K562 (cell line): ENCODE results near the gene TMEM59. TPM values are rescaled to one million over a fixed set of nuclear protein-coding genes. Genes with fewer than 3 reads are reported as not detected.

Source experiments
- ATF7 ChIP-seq: fragments of 450-650 bp; IDR thresholded peaks from 2 replicates; pipeline ENCODE4 v1.7.1; 2014; ENCODE audit warnings: mild to moderate bottlenecking, moderate library complexity
- BRCA1 ChIP-seq, 2 experiments: fragments of 450-650 bp in 1 of 2; sonication (generic) in 1 of 2; formaldehyde crosslinking in 1 of 2; IDR thresholded peaks; 2 replicates each; pipeline versions ENCODE4 v1.5.0 to v1.6.1; 2017 to 2020; ENCODE audit warnings: mild to moderate bottlenecking in 1 of 2, missing genetic modification reagents in 1 of 2
- CCAR2 ChIP-seq: fragments of 200-400 bp; formaldehyde crosslinking; IDR thresholded peaks from 2 replicates; pipeline ENCODE4 v1.6.1; 2017; ENCODE audit warnings: mild to moderate bottlenecking, low read depth, low read length
- ETS2 ChIP-seq: IDR thresholded peaks from 2 replicates; pipeline ENCODE4 v1.6.1; 2016; ENCODE audit warnings: borderline replicate concordance, missing genetic modification characterization, mild to moderate bottlenecking, moderate library complexity, missing compliant biosample characterization; ENCODE audit not compliant: poor library complexity, severe bottlenecking
- HDAC3 ChIP-seq: fragments of 450-650 bp; IDR thresholded peaks from 2 replicates; pipeline ENCODE4 v1.6.1; 2018; ENCODE audit warnings: borderline replicate concordance, mild to moderate bottlenecking, moderate library complexity; ENCODE audit not compliant: partially characterized antibody
- HOXB6 ChIP-seq: fragments of 250-450 bp; sonication (Bioruptor Pico); IDR thresholded peaks from 2 replicates; pipeline ENCODE4 v1.5.1; 2022; ENCODE audit warnings: mild to moderate bottlenecking, borderline replicate concordance
- MECOM ChIP-seq: fragments of 250-450 bp; sonication (Bioruptor Pico); IDR thresholded peaks from 2 replicates; pipeline ENCODE4 v1.8.0; 2022; ENCODE audit warnings: inconsistent platforms
- MED1 ChIP-seq: sonication (generic); formaldehyde crosslinking; IDR thresholded peaks from 2 replicates; pipeline ENCODE4 v1.8.1; 2023; ENCODE audit warnings: missing genetic modification reagents, borderline replicate concordance
- POLR2G ChIP-seq: fragments of 200-400 bp; formaldehyde crosslinking; IDR thresholded peaks from 2 replicates; pipeline ENCODE4 v1.6.1; 2017; ENCODE audit warnings: low read depth, mild to moderate bottlenecking, antibody characterized with exemption, low read length, moderate library complexity
- RFX5 ChIP-seq: IDR thresholded peaks from 2 replicates; pipeline ENCODE4 v1.6.1; 2011; ENCODE audit warnings: low read depth, mild to moderate bottlenecking, improper control_type of control experiment, low read length
- SMAD2 ChIP-seq: fragments of 150-350 bp; IDR thresholded peaks from 2 replicates; pipeline ENCODE4 v1.6.1; 2014; ENCODE audit warnings: low read depth, mild to moderate bottlenecking, low read length
- SMAD4 ChIP-seq: fragments of 250-450 bp; sonication (Bioruptor Pico); conservative IDR thresholded peaks from 2 replicates; pipeline ENCODE4 v1.8.0; 2021; ENCODE audit warnings: inconsistent platforms, mild to moderate bottlenecking, moderate library complexity
- SREBF2 ChIP-seq: sonication (generic); formaldehyde crosslinking; IDR thresholded peaks from 2 replicates; pipeline ENCODE4 v1.4.0; 2020; ENCODE audit warnings: mild to moderate bottlenecking, missing genetic modification reagents
- TFAM ChIP-seq: fragments of 250-450 bp; sonication (Bioruptor Pico); conservative IDR thresholded peaks from 2 replicates; pipeline ENCODE4 v1.5.0; 2021; ENCODE audit warnings: mild to moderate bottlenecking, moderate library complexity
- polyA plus RNA-seq, 8 experiments: library from polyadenylated mRNA; depleted of rRNA in 4 of 8; stranded (reverse) in 5 of 8; unstranded in 3 of 8; fragments of >200 nt; fragmentation: Nextera tagmentation in 2 of 8; fragmentation: Illumina TruSeq in 1 of 8; extraction: Ambion mirVana in 2 of 8; extraction: Trizol in 1 of 8; gene quantifications; 2 replicates each; pipeline versions ENCODE4 v1.2.1 to v1.2.3, GENCODE V29; 2011 to 2014; ENCODE audit warnings: inconsistent platforms in 1 of 8, missing spikeins in 1 of 8
- total RNA-seq, 7 experiments: library from RNA; depleted of rRNA in 6 of 7; stranded (reverse); fragments of >200 nt in 6 of 7; fragmentation: Illumina TruSeq in 2 of 7; extraction: Trizol in 2 of 7; gene quantifications; 2 replicates each; pipeline versions ENCODE4 v1.2.1 to v1.2.3, GENCODE V29; 2011 to 2021; ENCODE audit warnings: low replicate concordance in 1 of 7
- TF ChIP-seq, protein P1 (sequence below): fragments of 450-650 bp; formaldehyde crosslinking; IDR thresholded peaks from 2 replicates; pipeline ENCODE4 v1.4.0; 2020; ENCODE audit warnings: mild to moderate bottlenecking, moderate library complexity
- TF ChIP-seq, protein P2 (sequence below): fragments of 250-450 bp; sonication (Bioruptor Pico); IDR thresholded peaks from 2 replicates; pipeline ENCODE4 v1.5.0; 2020; ENCODE audit warnings: mild to moderate bottlenecking
- TF ChIP-seq, protein P3 (sequence below): fragments of 450-650 bp; IDR thresholded peaks from 2 replicates; pipeline ENCODE4 v1.6.1; 2014; ENCODE audit warnings: low read depth, mild to moderate bottlenecking, moderate library complexity, borderline replicate concordance
- TF ChIP-seq, protein P4 (sequence below): fragments of 450-650 bp; IDR thresholded peaks from 2 replicates; pipeline ENCODE4 v1.6.1; 2018; ENCODE audit not compliant: partially characterized antibody

The TMEM59 gene
- total and polyA plus RNA-seq, 9 of the 15 experiments (the other 6 are each of a cell fraction or from before 2014, with no cell fraction given), result 93.1 to 316 (median 151) TPM

DNA sequence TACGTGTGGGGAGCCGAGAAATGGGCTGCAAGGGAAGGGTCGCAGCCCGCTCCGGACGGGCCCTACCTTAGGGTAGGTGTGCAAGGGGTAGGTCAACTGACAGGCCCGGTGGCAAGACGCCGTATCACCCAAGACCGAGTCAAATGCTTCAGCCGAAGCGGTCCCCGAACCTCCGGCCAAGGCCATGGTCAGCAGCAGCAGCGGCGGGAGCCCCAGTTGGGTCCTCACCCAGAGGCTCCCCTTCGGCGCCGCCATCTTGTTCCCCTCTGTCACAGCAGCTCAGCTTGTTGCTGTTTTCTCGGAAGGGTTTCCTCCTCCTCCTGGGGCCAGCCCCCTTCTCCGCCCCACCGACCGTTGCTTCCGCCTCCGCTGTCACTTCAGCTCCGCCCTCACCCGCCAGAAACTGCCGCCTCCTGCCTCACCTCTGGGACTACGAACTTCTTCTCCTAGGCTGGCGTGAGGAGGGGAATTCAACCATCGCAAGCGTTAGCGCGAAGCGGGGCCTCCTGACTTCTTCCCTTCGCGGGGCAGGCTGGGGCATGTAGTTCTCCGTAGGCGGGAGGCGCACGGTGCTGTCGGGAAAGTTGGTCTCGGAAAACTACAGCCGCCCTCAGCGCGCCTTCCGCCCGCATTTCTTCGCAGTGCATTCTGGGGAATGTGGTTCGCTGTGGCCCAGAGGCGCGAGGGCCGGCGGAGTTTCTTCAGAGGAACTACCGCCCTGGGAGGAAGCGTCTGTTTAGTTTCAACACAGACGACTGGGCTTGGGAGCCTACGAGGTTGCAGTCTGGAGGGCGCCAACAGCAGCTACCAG is at the start of gene TMEM59, which contains the start of gene TCEANC2 (continued):
- TF ChIP-seq, protein P1, sequence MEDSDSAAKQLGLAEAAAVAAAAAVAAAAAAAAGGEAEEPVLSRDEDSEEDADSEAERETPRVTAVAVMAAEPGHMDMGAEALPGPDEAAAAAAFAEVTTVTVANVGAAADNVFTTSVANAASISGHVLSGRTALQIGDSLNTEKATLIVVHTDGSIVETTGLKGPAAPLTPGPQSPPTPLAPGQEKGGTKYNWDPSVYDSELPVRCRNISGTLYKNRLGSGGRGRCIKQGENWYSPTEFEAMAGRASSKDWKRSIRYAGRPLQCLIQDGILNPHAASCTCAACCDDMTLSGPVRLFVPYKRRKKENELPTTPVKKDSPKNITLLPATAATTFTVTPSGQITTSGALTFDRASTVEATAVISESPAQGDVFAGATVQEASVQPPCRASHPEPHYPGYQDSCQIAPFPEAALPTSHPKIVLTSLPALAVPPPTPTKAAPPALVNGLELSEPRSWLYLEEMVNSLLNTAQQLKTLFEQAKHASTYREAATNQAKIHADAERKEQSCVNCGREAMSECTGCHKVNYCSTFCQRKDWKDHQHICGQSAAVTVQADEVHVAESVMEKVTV (CRISPR knock-in tag), result no peak
- TF ChIP-seq TFAM (no peak), ETS2 (tag) (no peak), CCAR2 (no peak), POLR2G (peak; percentile 91), BRCA1 (IDR thresholded peaks at IDR 0.05) (no peak), BRCA1 (CRISPR knock-in tag; IDR thresholded peaks at IDR 0.05) (no peak), SREBF2 (CRISPR knock-in tag) (no peak), HDAC3 (peak; percentile 98), ATF7 (peak; percentile 88), MED1 (CRISPR knock-in tag) (no peak), RFX5 (no peak), SMAD2 (no peak; the same call in 1 of the 2 replicates), MECOM (CRISPR knock-in tag) (no peak), HOXB6 (CRISPR knock-in tag) (no peak), SMAD4 (CRISPR knock-in tag) (no peak; the same call in 1 of the 2 replicates)
- TF ChIP-seq, protein P2, sequence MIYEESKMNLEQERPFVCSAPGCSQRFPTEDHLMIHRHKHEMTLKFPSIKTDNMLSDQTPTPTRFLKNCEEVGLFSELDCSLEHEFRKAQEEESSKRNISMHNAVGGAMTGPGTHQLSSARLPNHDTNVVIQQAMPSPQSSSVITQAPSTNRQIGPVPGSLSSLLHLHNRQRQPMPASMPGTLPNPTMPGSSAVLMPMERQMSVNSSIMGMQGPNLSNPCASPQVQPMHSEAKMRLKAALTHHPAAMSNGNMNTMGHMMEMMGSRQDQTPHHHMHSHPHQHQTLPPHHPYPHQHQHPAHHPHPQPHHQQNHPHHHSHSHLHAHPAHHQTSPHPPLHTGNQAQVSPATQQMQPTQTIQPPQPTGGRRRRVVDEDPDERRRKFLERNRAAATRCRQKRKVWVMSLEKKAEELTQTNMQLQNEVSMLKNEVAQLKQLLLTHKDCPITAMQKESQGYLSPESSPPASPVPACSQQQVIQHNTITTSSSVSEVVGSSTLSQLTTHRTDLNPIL (CRISPR knock-in tag), result no peak
- TF ChIP-seq, protein P3, sequence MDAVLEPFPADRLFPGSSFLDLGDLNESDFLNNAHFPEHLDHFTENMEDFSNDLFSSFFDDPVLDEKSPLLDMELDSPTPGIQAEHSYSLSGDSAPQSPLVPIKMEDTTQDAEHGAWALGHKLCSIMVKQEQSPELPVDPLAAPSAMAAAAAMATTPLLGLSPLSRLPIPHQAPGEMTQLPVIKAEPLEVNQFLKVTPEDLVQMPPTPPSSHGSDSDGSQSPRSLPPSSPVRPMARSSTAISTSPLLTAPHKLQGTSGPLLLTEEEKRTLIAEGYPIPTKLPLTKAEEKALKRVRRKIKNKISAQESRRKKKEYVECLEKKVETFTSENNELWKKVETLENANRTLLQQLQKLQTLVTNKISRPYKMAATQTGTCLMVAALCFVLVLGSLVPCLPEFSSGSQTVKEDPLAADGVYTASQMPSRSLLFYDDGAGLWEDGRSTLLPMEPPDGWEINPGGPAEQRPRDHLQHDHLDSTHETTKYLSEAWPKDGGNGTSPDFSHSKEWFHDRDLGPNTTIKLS, result peak; percentile 98
- TF ChIP-seq, protein P4, sequence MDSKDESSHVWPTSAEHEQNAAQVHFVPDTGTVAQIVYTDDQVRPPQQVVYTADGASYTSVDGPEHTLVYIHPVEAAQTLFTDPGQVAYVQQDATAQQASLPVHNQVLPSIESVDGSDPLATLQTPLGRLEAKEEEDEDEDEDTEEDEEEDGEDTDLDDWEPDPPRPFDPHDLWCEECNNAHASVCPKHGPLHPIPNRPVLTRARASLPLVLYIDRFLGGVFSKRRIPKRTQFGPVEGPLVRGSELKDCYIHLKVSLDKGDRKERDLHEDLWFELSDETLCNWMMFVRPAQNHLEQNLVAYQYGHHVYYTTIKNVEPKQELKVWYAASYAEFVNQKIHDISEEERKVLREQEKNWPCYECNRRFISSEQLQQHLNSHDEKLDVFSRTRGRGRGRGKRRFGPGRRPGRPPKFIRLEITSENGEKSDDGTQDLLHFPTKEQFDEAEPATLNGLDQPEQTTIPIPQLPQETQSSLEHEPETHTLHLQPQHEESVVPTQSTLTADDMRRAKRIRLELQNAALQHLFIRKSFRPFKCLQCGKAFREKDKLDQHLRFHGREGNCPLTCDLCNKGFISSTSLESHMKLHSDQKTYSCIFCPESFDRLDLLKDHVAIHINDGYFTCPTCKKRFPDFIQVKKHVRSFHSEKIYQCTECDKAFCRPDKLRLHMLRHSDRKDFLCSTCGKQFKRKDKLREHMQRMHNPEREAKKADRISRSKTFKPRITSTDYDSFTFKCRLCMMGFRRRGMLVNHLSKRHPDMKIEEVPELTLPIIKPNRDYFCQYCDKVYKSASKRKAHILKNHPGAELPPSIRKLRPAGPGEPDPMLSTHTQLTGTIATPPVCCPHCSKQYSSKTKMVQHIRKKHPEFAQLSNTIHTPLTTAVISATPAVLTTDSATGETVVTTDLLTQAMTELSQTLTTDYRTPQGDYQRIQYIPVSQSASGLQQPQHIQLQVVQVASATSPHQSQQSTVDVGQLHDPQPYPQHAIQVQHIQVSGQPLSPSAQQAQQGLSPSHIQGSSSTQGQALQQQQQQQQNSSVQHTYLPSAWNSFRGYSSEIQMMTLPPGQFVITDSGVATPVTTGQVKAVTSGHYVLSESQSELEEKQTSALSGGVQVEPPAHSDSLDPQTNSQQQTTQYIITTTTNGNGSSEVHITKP, result peak; percentile 85
